Smooth muscle cell of bladder (primary cell): ENCODE data around the gene SYT6. TPM values are rescaled to one million over a fixed set of nuclear protein-coding genes. Genes with fewer than 3 reads are reported as not detected.

ENCODE experiments used
- total RNA-seq: library from RNA; depleted of rRNA; stranded (reverse); fragments of >200 nt; gene quantifications from 2 replicates; pipeline ENCODE4 v1.2.3, GENCODE V29; 2014

The SYT6 gene
- not detected in 2 replicates for total RNA-seq

GRCh38 chr1:114153261-114154145, at the start of gene SYT6:
Gene SYT6 (minus strand): TSS chr1:114153869. CDS start chr1:114153772, 97 bp downstream.

Other genes starting within 250 kb of the SYT6 start
- gene AP4B1, start 249.1 kb downstream of the SYT6 start, total RNA-seq = 11.7 and 12.4 TPM in 2 replicates
- gene DCLRE1B, start 248.5 kb downstream of the SYT6 start, total RNA-seq = 0.55 and 0.57 TPM in 2 replicates
- 16.2 and 17.7 TPM in 2 replicates for gene HIPK1, start 224.5 kb downstream of the SYT6 start, total RNA-seq
- 140 and 191 TPM in 2 replicates for gene OLFML3, start 174.4 kb downstream of the SYT6 start, total RNA-seq